ENCODE measurements around the gene MATR3. TPM values are rescaled to one million over a fixed set of nuclear protein-coding genes. Genes with fewer than 3 reads are reported as not detected.

The MATR3 gene
- total RNA-seq, 2 donors from 2014 or later: 194 to 264 TPM

- Histone ChIP-seq H3K36me3 (peaks cover 62% of the 10 kb centered on the region), H3K27ac (no peak overlapping the region), H3K4me3 (no peak overlapping the region), H3K9me3 (no peaks in the 10 kb centered on the region), H3K4me1 (ENCODE audit: control insufficient read depth in 1 of 2, low read depth in 2 of 2) (peaks cover 0 to 3% of the 10 kb centered on the region in 2 donors), H3K27me3 (replicated peaks; ENCODE audit: insufficient read depth) (no peaks in the 10 kb centered on the region)
- ATAC-seq (ENCODE audit: insufficient number of reproducible peaks, low FRiP score, low read depth) (no peak), DNase-seq (ENCODE audit: low spot score) (no peak)
- TF ChIP-seq, protein P1, sequence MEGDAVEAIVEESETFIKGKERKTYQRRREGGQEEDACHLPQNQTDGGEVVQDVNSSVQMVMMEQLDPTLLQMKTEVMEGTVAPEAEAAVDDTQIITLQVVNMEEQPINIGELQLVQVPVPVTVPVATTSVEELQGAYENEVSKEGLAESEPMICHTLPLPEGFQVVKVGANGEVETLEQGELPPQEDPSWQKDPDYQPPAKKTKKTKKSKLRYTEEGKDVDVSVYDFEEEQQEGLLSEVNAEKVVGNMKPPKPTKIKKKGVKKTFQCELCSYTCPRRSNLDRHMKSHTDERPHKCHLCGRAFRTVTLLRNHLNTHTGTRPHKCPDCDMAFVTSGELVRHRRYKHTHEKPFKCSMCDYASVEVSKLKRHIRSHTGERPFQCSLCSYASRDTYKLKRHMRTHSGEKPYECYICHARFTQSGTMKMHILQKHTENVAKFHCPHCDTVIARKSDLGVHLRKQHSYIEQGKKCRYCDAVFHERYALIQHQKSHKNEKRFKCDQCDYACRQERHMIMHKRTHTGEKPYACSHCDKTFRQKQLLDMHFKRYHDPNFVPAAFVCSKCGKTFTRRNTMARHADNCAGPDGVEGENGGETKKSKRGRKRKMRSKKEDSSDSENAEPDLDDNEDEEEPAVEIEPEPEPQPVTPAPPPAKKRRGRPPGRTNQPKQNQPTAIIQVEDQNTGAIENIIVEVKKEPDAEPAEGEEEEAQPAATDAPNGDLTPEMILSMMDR (IDR thresholded peaks at IDR 0.05): no peak
Observed at GRCh38 chr5:139368613-139369012, 75.1 kb downstream of the MATR3 start.

GRCh38 chr5:139369181-139369580, 75.6 kb downstream of the MATR3 start:
- DNase-seq (ENCODE audit: low spot score) (no peak), ATAC-seq (ENCODE audit: insufficient number of reproducible peaks, low FRiP score, low read depth) (no peak)
- Histone ChIP-seq H3K27me3 (replicated peaks; ENCODE audit: insufficient read depth) (no peaks in the 10 kb centered on the region), H3K9me3 (no peaks in the 10 kb centered on the region), H3K4me1 (ENCODE audit: control insufficient read depth in 1 of 2, low read depth in 2 of 2) (peaks cover 0 to 7% of the 10 kb centered on the region in 2 donors), H3K4me3 (no peak overlapping the region), H3K27ac (no peak overlapping the region), H3K36me3 (peaks cover 60% of the 10 kb centered on the region)
- TF ChIP-seq, protein P1 (IDR thresholded peaks at IDR 0.05): no peak

- H3K9me3 ChIP-seq: no peaks in the 10 kb centered on the region
- TF ChIP-seq, protein P1 (IDR thresholded peaks at IDR 0.05): no peak
- H3K4me3 ChIP-seq: no peak overlapping the region
- peaks cover 0 to 7% of the 10 kb centered on the region in 2 donors for H3K4me1 ChIP-seq (ENCODE audit: control insufficient read depth in 1 of 2, low read depth in 2 of 2)
- H3K27ac ChIP-seq: no peak overlapping the region
- DNase-seq (ENCODE audit: low spot score) (no peak), ATAC-seq (ENCODE audit: insufficient number of reproducible peaks, low FRiP score, low read depth) (no peak)
- H3K27me3 ChIP-seq (replicated peaks; ENCODE audit: insufficient read depth): no peaks in the 10 kb centered on the region
- H3K36me3 ChIP-seq: peaks cover 37% of the 10 kb centered on the region
Observed at GRCh38 chr5:139371482-139372435, 78.2 kb downstream of the MATR3 start.

DNA sequence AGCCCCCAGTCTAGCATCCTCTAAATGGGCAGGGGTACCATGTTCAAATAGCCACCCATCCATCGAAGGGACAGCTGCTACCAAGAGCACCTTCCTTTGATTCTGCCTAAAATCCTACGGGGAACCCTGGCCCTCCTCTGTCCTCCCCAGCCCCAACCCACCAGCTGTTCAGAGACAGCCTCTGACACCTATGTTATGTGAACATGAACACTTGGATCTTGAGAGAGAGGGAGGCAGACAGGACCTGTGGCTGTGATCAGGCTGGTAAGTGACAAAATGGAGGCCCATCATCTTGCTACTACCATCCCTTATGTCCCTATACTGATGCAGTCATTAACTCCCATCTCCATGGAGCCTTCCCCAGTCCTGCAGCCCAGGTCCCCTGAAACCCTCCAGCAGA, 81.4 kb downstream of the MATR3 start:
- Histone ChIP-seq H3K36me3 (peaks cover 16% of the 10 kb centered on the region), H3K4me1 (ENCODE audit: control insufficient read depth in 1 of 2, low read depth in 2 of 2) (peaks cover 0 to 7% of the 10 kb centered on the region in 2 donors), H3K27me3 (replicated peaks; ENCODE audit: insufficient read depth) (no peaks in the 10 kb centered on the region), H3K27ac (no peak overlapping the region), H3K9me3 (no peaks in the 10 kb centered on the region), H3K4me3 (no peak overlapping the region)
- no peak for DNase-seq (ENCODE audit: low spot score)
- no peak for ATAC-seq (ENCODE audit: insufficient number of reproducible peaks, low FRiP score, low read depth)
- TF ChIP-seq, protein P1 (IDR thresholded peaks at IDR 0.05): no peak

GRCh38 chr5:139376364-139376763, 82.8 kb downstream of the MATR3 start:
- no peak for DNase-seq (ENCODE audit: low spot score)

More at GRCh38 chr5:139376364-139376763, 82.8 kb downstream of the MATR3 start:
- Histone ChIP-seq H3K27me3 (replicated peaks; ENCODE audit: insufficient read depth) (no peaks in the 10 kb centered on the region), H3K9me3 (no peaks in the 10 kb centered on the region), H3K36me3 (peaks cover 6% of the 10 kb centered on the region), H3K27ac (no peak overlapping the region), H3K4me3 (no peak overlapping the region), H3K4me1 (ENCODE audit: control insufficient read depth in 1 of 2, low read depth in 2 of 2) (peaks cover 0 to 7% of the 10 kb centered on the region in 2 donors)
- no peak for ATAC-seq (ENCODE audit: insufficient number of reproducible peaks, low FRiP score, low read depth)
- TF ChIP-seq, protein P1 (IDR thresholded peaks at IDR 0.05): no peak
